Measurements from ENCODE around the gene LGI4. TPM values are rescaled to one million over a fixed set of nuclear protein-coding genes. Genes with fewer than 3 reads are reported as not detected.

Gene LGI4
- total RNA-seq, 1 experiment from 2014 or later, result 3.2 TPM

GRCh38 chr19:35106898-35107541 is 27.8 kb downstream of the LGI4 start:
- Histone ChIP-seq H3K4me1 (ENCODE audit: insufficient read depth, low read length) (no peaks in the 10 kb centered on the region), H3K9ac (ENCODE audit: extremely low read depth, insufficient read length, low read length) (no peak overlapping the region), H3T11ph (ENCODE audit: low read length) (no peak overlapping the region), H3K23me2 (ENCODE audit: insufficient read length, low read depth, low read length, poor library complexity, severe bottlenecking) (no peaks in the 10 kb centered on the region), H2AK5ac (ENCODE audit: insufficient read length, low read length) (no peak overlapping the region), H2BK5ac (ENCODE audit: insufficient read length, low read length) (no peak overlapping the region), H3K79me2 (ENCODE audit: insufficient read depth, low read length) (no peaks in the 10 kb centered on the region), H2AFZ (ENCODE audit: low read length) (no peak overlapping the region), H3K4ac (ENCODE audit: low read depth, low read length) (no peak overlapping the region), H2BK120ac (ENCODE audit: low read depth, low read length, poor library complexity, severe bottlenecking) (no peak overlapping the region), H4K91ac (ENCODE audit: insufficient read length, low read depth, low read length) (no peak overlapping the region), H3K27ac (ENCODE audit: insufficient read length, low read depth, low read length) (no peak overlapping the region), H3K79me1 (ENCODE audit: insufficient read depth, low read depth, low read length, poor library complexity, severe bottlenecking) (no peaks in the 10 kb centered on the region), H3K18ac (ENCODE audit: insufficient read length, low read depth, low read length) (no peak overlapping the region), H4K8ac (replicated peaks; ENCODE audit: insufficient read length, low read depth, low read length) (no peak overlapping the region), H3K56ac (ENCODE audit: insufficient read length, low read depth, low read length) (no peak overlapping the region), H2BK15ac (ENCODE audit: low read depth, low read length) (no peak overlapping the region), H2BK12ac (ENCODE audit: insufficient read length, low read depth, low read length) (no peak overlapping the region), H3K4me2 (ENCODE audit: insufficient read depth, insufficient read length, low read length) (no peak overlapping the region), H3K27me3 (ENCODE audit: insufficient read depth, low read length) (no peaks in the 10 kb centered on the region), H3K9me3 (ENCODE audit: control insufficient read depth, low read depth, low read length) (no peaks in the 10 kb centered on the region), H2BK20ac (ENCODE audit: low read depth, low read length, poor library complexity, severe bottlenecking) (no peak overlapping the region), H4K20me1 (ENCODE audit: control insufficient read depth, insufficient read depth, insufficient read length) (peaks cover 7% of the 10 kb centered on the region), H4K5ac (ENCODE audit: insufficient read length, low read depth, low read length) (no peak overlapping the region), H3K23ac (ENCODE audit: insufficient read length, low read depth, low read length) (no peak overlapping the region), H3K14ac (ENCODE audit: insufficient read depth, low read length) (no peak overlapping the region)
- Mint-ChIP-seq H3K9me3 (peaks cover 0 to 6% of the 10 kb centered on the region in 2 experiments; a peak in 3 of 5 replicates), H3K27me3 (ENCODE audit: low read depth) (peaks cover under 1% of the 10 kb centered on the region; the same call in 1 of the 2 replicates), H3K4me1 (peaks cover 9 to 18% of the 10 kb centered on the region in 2 experiments), H3K36me3 (ENCODE audit: insufficient read depth in 1 of 3, low read depth in 3 of 3) (peaks cover 0 to 2% (median 0%) of the 10 kb centered on the region in 3 experiments; a peak in 3 of 7 replicates), H3K27ac (no peak overlapping the region), H3K4me3 (no peak overlapping the region)
- TF ChIP-seq, protein P1, sequence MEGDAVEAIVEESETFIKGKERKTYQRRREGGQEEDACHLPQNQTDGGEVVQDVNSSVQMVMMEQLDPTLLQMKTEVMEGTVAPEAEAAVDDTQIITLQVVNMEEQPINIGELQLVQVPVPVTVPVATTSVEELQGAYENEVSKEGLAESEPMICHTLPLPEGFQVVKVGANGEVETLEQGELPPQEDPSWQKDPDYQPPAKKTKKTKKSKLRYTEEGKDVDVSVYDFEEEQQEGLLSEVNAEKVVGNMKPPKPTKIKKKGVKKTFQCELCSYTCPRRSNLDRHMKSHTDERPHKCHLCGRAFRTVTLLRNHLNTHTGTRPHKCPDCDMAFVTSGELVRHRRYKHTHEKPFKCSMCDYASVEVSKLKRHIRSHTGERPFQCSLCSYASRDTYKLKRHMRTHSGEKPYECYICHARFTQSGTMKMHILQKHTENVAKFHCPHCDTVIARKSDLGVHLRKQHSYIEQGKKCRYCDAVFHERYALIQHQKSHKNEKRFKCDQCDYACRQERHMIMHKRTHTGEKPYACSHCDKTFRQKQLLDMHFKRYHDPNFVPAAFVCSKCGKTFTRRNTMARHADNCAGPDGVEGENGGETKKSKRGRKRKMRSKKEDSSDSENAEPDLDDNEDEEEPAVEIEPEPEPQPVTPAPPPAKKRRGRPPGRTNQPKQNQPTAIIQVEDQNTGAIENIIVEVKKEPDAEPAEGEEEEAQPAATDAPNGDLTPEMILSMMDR (conservative IDR thresholded peaks at IDR 0.05), result no peak
- no peak for DNase-seq
- no CpG with 5 or more reads among the region's 2 CpGs for WGBS (ENCODE audit: extremely low coverage, insufficient read length, low lambda C conversion rate)
